ENCODE results near the gene CCDC187. TPM values are rescaled to one million over a fixed set of nuclear protein-coding genes. Genes with fewer than 3 reads are reported as not detected.

The CCDC187 gene
- total RNA-seq, 2 donors from 2014 or later, result 0.30 to 0.48 TPM

- Histone ChIP-seq H3K9ac (ENCODE audit: low read depth in 2 of 2, low read length in 2 of 2) (no peak overlapping the region), H3K27ac (no peak overlapping the region), H3K9me3 (no peaks in the 10 kb centered on the region), H3K4me1 (no peaks in the 10 kb centered on the region), H3K27me3 (no peaks in the 10 kb centered on the region), H3K36me3 (no peaks in the 10 kb centered on the region), H3K4me3 (no peak overlapping the region)
- TF ChIP-seq CTCF (IDR thresholded peaks at IDR 0.05), result no peak
- intact Hi-C loops (cut with DNase I), result no loop called here
- DNase-seq, result no peak
Observed at GRCh38 chr9:136318111-136318775, 14.3 kb upstream of the CCDC187 start.

- no peak overlapping the region for H3K9ac ChIP-seq (ENCODE audit: low read depth in 2 of 2, low read length in 2 of 2)
- H3K9me3 ChIP-seq, result no peaks in the 10 kb centered on the region
- intact Hi-C loops (cut with DNase I), result no loop called here
- no peaks in the 10 kb centered on the region for H3K36me3 ChIP-seq
- H3K4me3 ChIP-seq, result no peak overlapping the region
- no peak for TF ChIP-seq CTCF (IDR thresholded peaks at IDR 0.05)
- no peaks in the 10 kb centered on the region for H3K4me1 ChIP-seq
- no peaks in the 10 kb centered on the region for H3K27me3 ChIP-seq
- no peak for DNase-seq
- H3K27ac ChIP-seq, result no peak overlapping the region
Observed at GRCh38 chr9:136317695-136318094, 13.8 kb upstream of the CCDC187 start.

- Histone ChIP-seq H3K4me1 (no peaks in the 10 kb centered on the region), H3K9ac (ENCODE audit: low read depth in 2 of 2, low read length in 2 of 2) (no peak overlapping the region), H3K36me3 (no peaks in the 10 kb centered on the region), H3K27me3 (no peaks in the 10 kb centered on the region), H3K4me3 (no peak overlapping the region), H3K9me3 (no peaks in the 10 kb centered on the region), H3K27ac (no peak overlapping the region)
- DNase-seq, result no peak
- intact Hi-C loops (cut with DNase I), result no loop called here
- no peak for TF ChIP-seq CTCF (IDR thresholded peaks at IDR 0.05)
Observed at GRCh38 chr9:136316896-136317676, 13.2 kb upstream of the CCDC187 start.

GRCh38 chr9:136316271-136316751, 12.4 kb upstream of the CCDC187 start:
- Histone ChIP-seq H3K4me3 (no peak overlapping the region), H3K4me1 (peaks cover 5% of the 10 kb centered on the region), H3K9me3 (no peaks in the 10 kb centered on the region), H3K9ac (ENCODE audit: low read depth in 2 of 2, low read length in 2 of 2) (no peak overlapping the region), H3K27me3 (no peaks in the 10 kb centered on the region), H3K27ac (no peak overlapping the region), H3K36me3 (no peaks in the 10 kb centered on the region)
- intact Hi-C loops (cut with DNase I), result no loop called here
- no peak for TF ChIP-seq CTCF (IDR thresholded peaks at IDR 0.05)
- no peak for DNase-seq

GRCh38 chr9:136314944-136315343, 11.1 kb upstream of the CCDC187 start:
- Histone ChIP-seq H3K9me3 (no peaks in the 10 kb centered on the region), H3K4me3 (no peak overlapping the region), H3K36me3 (no peaks in the 10 kb centered on the region), H3K4me1 (peaks cover 7% of the 10 kb centered on the region), H3K27me3 (no peaks in the 10 kb centered on the region), H3K9ac (ENCODE audit: low read depth in 2 of 2, low read length in 2 of 2) (no peak overlapping the region), H3K27ac (no peak overlapping the region)
- no peak for TF ChIP-seq CTCF (IDR thresholded peaks at IDR 0.05)
- intact Hi-C loops (cut with DNase I), result no loop called here
- no peak for DNase-seq

All from colonic mucosa (tissue), 4 donors.